Aorta (tissue), 5 donors: ENCODE data around the gene LEKR1. TPM values are rescaled to one million over a fixed set of nuclear protein-coding genes. Genes with fewer than 3 reads are reported as not detected.
"Not testable (repeated sequence)": the region's sequence is repeated elsewhere in the genome, so short reads cannot be mapped to it uniquely, and the experiment has no call there.

Source experiments
- ATAC-seq: fragments of 200-7000 bp; cut with Tn5 transposase; one replicate; pipeline ENCODE4 v1.9.1; 2022; ENCODE audit warnings: moderate library complexity; ENCODE audit not compliant: low FRiP score
- DNase-seq, 2 donors: peaks; one replicate each; pipeline ENCODE4 v3.0.0-alpha.2; 2020
- H3K27ac ChIP-seq, 2 donors: one replicate each; pipeline ENCODE4 v1.5.1; 2013; ENCODE audit warnings: low read length in 2 of 2, mild to moderate bottlenecking in 2 of 2, moderate library complexity in 2 of 2, control low read depth in 1 of 2, inconsistent platforms in 1 of 2, low read depth in 1 of 2
- H3K27me3 ChIP-seq, 2 donors: one replicate each; pipeline ENCODE4 v1.6.1; 2013; ENCODE audit warnings: control low read depth in 1 of 2, low read length in 1 of 2, mild to moderate bottlenecking in 1 of 2, moderate library complexity in 1 of 2; ENCODE audit not compliant: insufficient read depth in 2 of 2, control insufficient read depth in 1 of 2
- H3K36me3 ChIP-seq, 2 donors: one replicate each; pipeline ENCODE4 v1.6.1; 2013; ENCODE audit warnings: control low read depth in 1 of 2, low read length in 1 of 2, mild to moderate bottlenecking in 1 of 2; ENCODE audit not compliant: insufficient read depth in 2 of 2, control insufficient read depth in 1 of 2
- H3K4me1 ChIP-seq, 2 donors: one replicate each; pipeline ENCODE4 v1.6.1; 2013; ENCODE audit warnings: low read length in 2 of 2, control low read depth in 1 of 2, mild to moderate bottlenecking in 1 of 2, moderate library complexity in 1 of 2; ENCODE audit not compliant: insufficient read depth in 2 of 2, control insufficient read depth in 1 of 2
- H3K4me3 ChIP-seq, 2 donors: one replicate each; pipeline ENCODE4 v1.5.1; 2013; ENCODE audit warnings: low read length in 2 of 2, control low read depth in 1 of 2, mild to moderate bottlenecking in 1 of 2
- H3K9me3 ChIP-seq: one replicate; pipeline ENCODE4 v1.6.1; 2013; ENCODE audit warnings: mild to moderate bottlenecking, low read length; ENCODE audit not compliant: control insufficient read depth
- WGBS, 2 donors: extraction: QIAGEN DNeasy Blood & Tissue Kit; methylation state at CpG; one replicate each; pipeline ENCODE4 v1.1.7; 2013; 5-methylcytosine and 5-hydroxymethylcytosine counted together
- intact Hi-C, 2 donors: fragments of 100-400 bp; cut with DNase I; formaldehyde crosslinking; loops; one replicate each; pipeline versions ENCODE4 v1.14.2 to v1.15.0; 2022
- polyA plus RNA-seq, 2 donors: library from polyadenylated mRNA; stranded (reverse); fragments of 200-250 nt; gene quantifications; one replicate each; pipeline ENCODE4 v1.2.3, GENCODE V29; 2013
- total RNA-seq, 2 donors: library from RNA; stranded (reverse); fragmentation: NEBNext Ultra II Directional; extraction: Animal tissue kit (Norgen Biotek cat#: 25700); gene quantifications; one replicate each; pipeline ENCODE4 v1.2.1, GENCODE V29; 2021
- donor health status: healthy with polysubstance abuse.
- donor health status: Bipolar disorder and iron deficiency.
- donor health status: DM: no; HTN: no; CAD: no.
- donor health status: DM: no; HTN: no; CAD: no.
- donor health status: DM: yes; HTN: yes; CAD: no.

LEKR1 gene
- total and polyA plus RNA-seq, 4 donors = 0.30 to 1.3 TPM; not detected in 2

DNA sequence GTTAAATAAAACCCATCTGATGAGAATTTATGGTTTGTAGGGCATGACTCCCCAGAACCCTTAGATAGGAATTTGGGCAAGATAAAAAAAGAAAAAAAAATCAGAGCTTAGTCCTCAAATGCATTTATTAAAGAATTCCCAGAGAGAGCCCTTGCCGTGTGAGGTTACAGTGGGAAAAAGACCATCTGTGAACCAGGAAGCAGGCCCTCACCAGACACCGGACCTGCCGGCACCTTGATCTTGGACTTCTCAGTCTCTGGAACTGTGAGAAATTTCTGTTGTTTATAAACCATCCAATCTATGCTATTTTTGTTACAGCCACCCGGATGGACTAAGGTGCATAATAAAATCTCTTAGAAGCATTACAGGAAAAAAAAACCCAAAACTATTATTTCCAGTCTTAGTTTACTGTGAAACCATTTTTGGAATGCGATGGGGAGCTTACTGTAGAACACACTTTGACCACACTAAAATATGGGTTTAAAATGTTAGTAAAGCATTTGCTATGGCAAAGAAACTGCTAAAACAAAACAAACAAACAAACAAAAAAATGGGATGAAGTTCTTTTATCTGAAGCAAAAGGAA, 72.2 kb downstream of the LEKR1 start:
- Histone ChIP-seq H3K27me3 (no peaks in the 10 kb centered on the region), H3K4me1 (no peaks in the 10 kb centered on the region), H3K4me3 (no peak overlapping the region), H3K9me3 (no peaks in the 10 kb centered on the region), H3K36me3 (no peaks in the 10 kb centered on the region), H3K27ac (no peak overlapping the region)
- DNase-seq (no peak), ATAC-seq (no peak)
- intact Hi-C loops = loop anchor here in 1 of 2 donors (10.0 kb wide), 1 partner anchor 176 kb away; no protein-coding TSS in a partner anchor
- 27 to 32% methylated on average over 5 of the region's 5 CpGs for WGBS, 2 donors

DNA sequence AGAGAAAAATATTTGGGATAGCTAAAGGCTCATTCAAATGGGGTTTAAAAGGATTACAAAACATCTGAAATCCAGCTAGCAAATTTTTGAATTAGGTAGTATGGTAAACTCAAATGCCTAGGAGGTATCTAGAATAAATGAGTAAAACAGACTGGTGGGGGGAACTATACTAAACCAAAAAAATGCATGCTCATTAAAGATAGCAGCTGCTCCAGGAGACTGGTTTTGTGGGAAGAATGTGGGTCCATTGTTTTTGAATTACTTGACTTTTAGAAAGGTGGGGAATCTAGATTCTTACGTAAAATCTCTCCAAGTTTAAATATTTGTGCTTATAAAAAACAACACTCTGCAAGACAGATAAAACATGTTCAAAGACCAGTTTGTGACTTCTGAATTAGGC, 73.8 kb downstream of the LEKR1 start:
- WGBS, 2 donors = 47 to 61% methylated on average over 1 of the region's 1 CpG
- Histone ChIP-seq H3K27me3 (no peaks in the 10 kb centered on the region), H3K4me1 (no peaks in the 10 kb centered on the region), H3K27ac (no peak overlapping the region), H3K9me3 (no peaks in the 10 kb centered on the region), H3K36me3 (no peaks in the 10 kb centered on the region), H3K4me3 (no peak overlapping the region)
- ATAC-seq (no peak), DNase-seq (no peak)
- intact Hi-C loops = loop anchor here in 1 of 2 donors (10.0 kb wide), 1 partner anchor 175 kb away; no protein-coding TSS in a partner anchor

DNA sequence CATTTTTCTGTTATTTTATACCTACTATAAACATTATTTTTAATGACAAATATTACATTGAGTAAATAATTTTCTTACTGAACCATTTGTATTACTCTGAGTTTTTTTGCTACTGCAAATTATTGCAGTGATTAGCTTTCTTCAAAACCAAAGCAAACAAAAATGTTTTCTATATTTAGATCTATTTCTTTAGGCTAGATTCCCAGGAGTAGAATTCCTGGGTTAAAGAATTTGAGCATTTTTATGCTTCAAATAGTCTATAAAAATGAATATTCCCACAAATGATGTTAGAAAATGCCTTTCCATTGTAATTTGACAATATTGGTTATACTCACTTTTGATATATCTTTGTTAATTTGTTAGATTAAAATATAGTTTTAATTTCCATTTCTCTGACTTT, 76.8 kb downstream of the LEKR1 start:
- H3K36me3 ChIP-seq = no peaks in the 10 kb centered on the region
- H3K27me3 ChIP-seq = no peaks in the 10 kb centered on the region
- DNase-seq (no peak), ATAC-seq (no peak)
- H3K27ac ChIP-seq = no peak overlapping the region
- H3K4me3 ChIP-seq = no peak overlapping the region
- H3K4me1 ChIP-seq = no peaks in the 10 kb centered on the region
- H3K9me3 ChIP-seq = no peaks in the 10 kb centered on the region
- intact Hi-C loops = no loop called here

DNA sequence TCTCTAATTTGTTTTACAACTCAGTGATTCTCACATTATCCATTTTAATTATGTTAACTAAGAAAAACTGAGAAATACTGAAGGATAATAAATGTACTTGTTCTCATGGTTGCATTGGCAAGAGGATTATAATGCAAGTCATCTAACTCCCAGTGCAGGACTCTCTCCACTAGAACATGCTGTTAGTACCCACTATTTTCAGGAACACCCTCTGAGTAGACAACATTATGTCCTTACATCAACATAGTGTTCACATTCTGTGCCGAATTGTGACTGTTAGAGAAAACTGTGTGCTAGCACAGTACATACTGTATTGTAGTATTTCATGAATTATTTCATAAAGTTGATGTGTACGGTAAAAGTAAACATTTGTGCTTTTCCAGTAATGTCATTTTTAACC, 80.1 kb downstream of the LEKR1 start:
- no peak overlapping the region for H3K27ac ChIP-seq
- intact Hi-C loops = no loop called here
- ATAC-seq (no peak), DNase-seq (no peak)
- H3K36me3 ChIP-seq = no peaks in the 10 kb centered on the region
- H3K4me3 ChIP-seq = no peak overlapping the region
- no peaks in the 10 kb centered on the region for H3K4me1 ChIP-seq
- no peaks in the 10 kb centered on the region for H3K27me3 ChIP-seq
- H3K9me3 ChIP-seq = no peaks in the 10 kb centered on the region
- 17 to 18% methylated on average over 2 of the region's 2 CpGs for WGBS, 2 donors

DNA sequence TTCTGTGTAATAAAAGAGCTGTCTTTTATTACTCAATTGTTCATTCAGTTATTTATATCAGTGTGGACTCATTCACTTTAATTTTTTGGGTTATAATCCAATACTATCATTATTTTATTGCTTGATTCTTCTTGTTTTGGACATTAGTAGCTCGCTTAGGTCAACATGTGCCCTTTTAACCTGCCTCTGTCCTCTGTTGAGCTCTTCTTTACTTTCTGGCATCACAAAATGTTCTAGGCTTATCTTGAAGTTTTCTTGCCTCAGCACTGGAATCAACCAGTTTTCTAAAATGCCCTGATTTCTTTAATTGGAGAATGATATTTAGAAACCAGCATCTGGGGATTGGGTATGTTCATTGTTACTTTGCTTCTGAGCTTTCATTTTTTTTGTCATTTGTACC, 82.2 kb downstream of the LEKR1 start:
- Histone ChIP-seq H3K27ac (no peak overlapping the region), H3K9me3 (no peaks in the 10 kb centered on the region), H3K27me3 (no peaks in the 10 kb centered on the region), H3K4me1 (no peaks in the 10 kb centered on the region), H3K4me3 (no peak overlapping the region), H3K36me3 (no peaks in the 10 kb centered on the region)
- ATAC-seq = no peak
- intact Hi-C loops = no loop called here
- no peak for DNase-seq
- 96% methylated on average over 1 of the region's 1 CpG for WGBS, 2 donors

DNA sequence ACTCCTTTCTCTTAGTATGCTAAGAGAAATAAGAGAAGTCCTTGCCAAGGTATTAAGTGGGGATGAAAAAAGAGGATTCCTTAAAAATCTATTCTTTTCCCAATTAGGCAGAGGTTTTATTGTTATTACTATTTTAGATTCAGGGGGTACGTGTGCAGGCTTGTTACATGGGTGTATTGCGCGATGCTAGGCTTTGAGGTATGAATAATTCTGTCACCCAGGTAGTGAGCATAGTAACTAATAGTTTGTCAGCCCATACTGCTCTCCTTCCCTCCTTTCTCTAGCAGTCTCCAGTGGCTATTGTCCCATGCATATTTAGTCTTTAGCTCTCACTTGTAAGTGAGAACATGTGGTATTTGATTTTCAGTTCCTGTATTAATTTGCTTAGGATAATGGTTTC, 83.9 kb downstream of the LEKR1 start:
- 79 to 85% methylated on average over 3 of the region's 3 CpGs for WGBS, 2 donors
- no peak for ATAC-seq
- DNase-seq = no peak
- no peaks in the 10 kb centered on the region for H3K27me3 ChIP-seq
- H3K9me3 ChIP-seq = no peaks in the 10 kb centered on the region
- no peaks in the 10 kb centered on the region for H3K4me1 ChIP-seq
- intact Hi-C loops = no loop called here
- no peak overlapping the region for H3K27ac ChIP-seq
- no peaks in the 10 kb centered on the region for H3K36me3 ChIP-seq
- no peak overlapping the region for H3K4me3 ChIP-seq

DNA sequence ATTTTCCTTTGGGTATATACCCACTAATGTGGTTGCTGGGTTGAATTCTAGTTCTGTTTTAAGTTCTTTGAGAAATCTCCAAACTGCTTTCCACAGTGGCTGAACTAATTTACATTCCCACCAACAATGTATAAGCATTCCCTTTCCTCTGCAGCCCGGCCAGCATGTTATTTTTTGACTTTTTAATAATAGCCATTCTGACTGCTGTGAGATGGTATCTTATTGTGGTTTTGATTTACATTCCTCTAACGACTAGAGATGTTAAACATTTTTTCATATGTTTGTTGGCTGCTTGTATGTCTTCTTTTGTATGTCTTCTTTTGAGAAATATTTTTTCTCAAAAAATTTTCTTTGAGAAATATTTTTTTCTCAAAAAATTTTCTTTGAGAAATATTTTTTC, 84.7 kb downstream of the LEKR1 start:
- H3K27ac ChIP-seq, ATAC-seq, H3K27me3 ChIP-seq, intact Hi-C loops, H3K4me3 ChIP-seq, H3K4me1 ChIP-seq, H3K36me3 ChIP-seq, DNase-seq, H3K9me3 ChIP-seq: not testable (repeated sequence)
- WGBS, 2 donors = 15 to 16% methylated on average over 2 of the region's 2 CpGs

DNA sequence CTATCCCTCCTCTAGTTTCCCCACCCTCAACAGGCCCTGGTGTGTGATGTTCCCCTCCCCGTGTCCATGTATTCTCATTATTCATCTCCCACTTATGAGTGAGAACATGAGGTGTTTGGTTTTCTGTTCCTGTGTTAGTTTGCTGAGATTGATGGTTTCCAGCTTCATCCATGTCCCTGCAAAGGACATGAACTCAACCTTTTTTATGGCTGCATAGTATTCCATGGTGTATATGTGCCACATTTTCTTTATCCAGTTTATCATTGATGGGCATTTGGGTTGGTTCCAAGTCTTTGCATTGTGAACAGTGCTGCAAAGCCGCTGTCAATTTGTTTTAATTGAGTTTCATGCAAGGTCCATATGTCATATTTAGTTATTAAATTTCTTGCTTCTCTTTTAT, 88.1 kb downstream of the LEKR1 start:
- H3K4me1 ChIP-seq, intact Hi-C loops: not testable (repeated sequence)
- WGBS, 2 donors = 95% methylated on average over 2 of the region's 2 CpGs

DNA sequence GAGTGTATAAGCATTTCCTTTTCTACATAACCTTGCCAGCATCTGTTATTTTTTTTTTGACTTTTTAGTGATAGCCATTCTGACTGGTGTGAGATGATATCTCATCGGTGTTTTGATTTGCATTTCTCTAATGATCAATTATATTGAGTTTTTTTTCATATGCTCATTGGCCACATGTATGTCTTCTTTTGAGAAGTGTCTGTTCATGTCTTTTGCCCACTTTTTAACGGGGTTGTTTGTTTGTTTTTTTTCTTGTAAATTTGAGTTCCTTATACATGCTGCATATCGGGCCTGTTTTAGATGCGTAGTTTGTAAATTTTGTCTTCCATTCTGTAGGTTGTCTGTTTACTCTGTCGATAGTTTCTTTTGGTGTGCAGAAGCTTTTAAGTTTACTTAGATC, 89.2 kb downstream of the LEKR1 start:
- Histone ChIP-seq H3K4me3 (no peak overlapping the region), H3K4me1 (no peaks in the 10 kb centered on the region), H3K9me3 (no peaks in the 10 kb centered on the region), H3K27me3 (no peaks in the 10 kb centered on the region), H3K27ac (no peak overlapping the region), H3K36me3 (no peaks in the 10 kb centered on the region)
- intact Hi-C loops = no loop called here
- ATAC-seq (no peak), DNase-seq (no peak)
- WGBS, 2 donors = 95 to 97% methylated on average over 5 of the region's 5 CpGs

More for the DNA sequence above, 88.1 kb downstream of the LEKR1 start:
- H3K9me3 ChIP-seq, H3K4me3 ChIP-seq, H3K27ac ChIP-seq, H3K36me3 ChIP-seq, DNase-seq, H3K27me3 ChIP-seq, ATAC-seq: not testable (repeated sequence)
